Measurements from ENCODE around the gene AKAP3. TPM values are rescaled to one million over a fixed set of nuclear protein-coding genes. Genes with fewer than 3 reads are reported as not detected.

Gene AKAP3
- total RNA-seq, 2 donors from 2014 or later: 0.71 to 0.86 TPM

GRCh38 chr12:4628406-4628805 lies 20.4 kb downstream of the AKAP3 start:
- Mint-ChIP-seq H3K36me3 (no peaks in the 10 kb centered on the region), H3K27me3 (peaks cover 28 to 33% of the 10 kb centered on the region in 2 donors), H3K4me3 (no peak overlapping the region), H3K27ac (no peak overlapping the region), H3K9me3 (no peaks in the 10 kb centered on the region), H3K4me1 (ENCODE audit: low read depth in 2 of 2) (no peaks in the 10 kb centered on the region)
- no peak for ATAC-seq
- no peak for DNase-seq (ENCODE audit: low spot score)

- no peak for ATAC-seq
- no peaks in the 10 kb centered on the region for H3K9me3 Mint-ChIP-seq
- DNase-seq (ENCODE audit: low spot score): no peak
- H3K4me3 Mint-ChIP-seq: no peak overlapping the region
- no peaks in the 10 kb centered on the region for H3K36me3 Mint-ChIP-seq
- H3K27me3 Mint-ChIP-seq: peaks cover 30 to 32% of the 10 kb centered on the region in 2 donors
- no peak overlapping the region for H3K27ac Mint-ChIP-seq
- no peaks in the 10 kb centered on the region for H3K4me1 Mint-ChIP-seq (ENCODE audit: low read depth in 2 of 2)
These were observed 22.3 kb downstream of the AKAP3 start for GRCh38 chr12:4626543-4626942.

GRCh38 chr12:4621511-4621910 lies 27.3 kb downstream of the AKAP3 start:
- no peak overlapping the region for H3K27ac Mint-ChIP-seq
- no peak overlapping the region for H3K4me3 Mint-ChIP-seq

GRCh38 chr12:4615667-4616066 lies 33.2 kb downstream of the AKAP3 start:
- ATAC-seq (no peak), DNase-seq (ENCODE audit: low spot score) (no peak)
- Mint-ChIP-seq H3K9me3 (no peaks in the 10 kb centered on the region), H3K27ac (no peak overlapping the region), H3K4me1 (ENCODE audit: low read depth in 2 of 2) (no peaks in the 10 kb centered on the region), H3K27me3 (peaks cover 0 to 5% of the 10 kb centered on the region in 2 donors), H3K36me3 (peaks cover 7% of the 10 kb centered on the region), H3K4me3 (no peak overlapping the region)

More at GRCh38 chr12:4621511-4621910, 27.3 kb downstream of the AKAP3 start:
- Mint-ChIP-seq H3K27me3 (peaks cover 14 to 24% of the 10 kb centered on the region in 2 donors), H3K4me1 (ENCODE audit: low read depth in 2 of 2) (no peaks in the 10 kb centered on the region), H3K9me3 (no peaks in the 10 kb centered on the region), H3K36me3 (no peaks in the 10 kb centered on the region)
- no peak for DNase-seq (ENCODE audit: low spot score)
- no peak for ATAC-seq

GRCh38 chr12:4610481-4610880 lies 38.4 kb downstream of the AKAP3 start:
- Mint-ChIP-seq H3K9me3 (no peaks in the 10 kb centered on the region), H3K36me3 (peaks cover 7% of the 10 kb centered on the region), H3K4me1 (ENCODE audit: low read depth in 2 of 2) (peaks cover 6 to 14% of the 10 kb centered on the region in 2 donors), H3K27me3 (no peaks in the 10 kb centered on the region), H3K4me3 (no peak overlapping the region), H3K27ac (no peak overlapping the region)
- ATAC-seq: no peak
- no peak for DNase-seq (ENCODE audit: low spot score)

- H3K4me3 Mint-ChIP-seq: no peak overlapping the region
- no peak overlapping the region for H3K27ac Mint-ChIP-seq
- peaks cover 12 to 20% of the 10 kb centered on the region in 2 donors for H3K4me1 Mint-ChIP-seq (ENCODE audit: low read depth in 2 of 2)
- peaks cover 0 to 4% of the 10 kb centered on the region in 2 donors for H3K27me3 Mint-ChIP-seq
- ATAC-seq (no peak), DNase-seq (ENCODE audit: low spot score) (no peak)
- peaks cover 7% of the 10 kb centered on the region for H3K36me3 Mint-ChIP-seq
- H3K9me3 Mint-ChIP-seq: no peaks in the 10 kb centered on the region
These were observed 39.8 kb downstream of the AKAP3 start for GRCh38 chr12:4609071-4609470.

- Mint-ChIP-seq H3K36me3 (no peaks in the 10 kb centered on the region), H3K4me3 (no peak overlapping the region), H3K9me3 (no peaks in the 10 kb centered on the region)
These were observed 41.8 kb downstream of the AKAP3 start for GRCh38 chr12:4607056-4607455.

GRCh38 chr12:4604684-4605193 lies 44.1 kb downstream of the AKAP3 start:
- Mint-ChIP-seq H3K27ac (peak overlapping the region; percentile 75 to 88), H3K4me3 (peak overlapping the region; percentile 96), H3K9me3 (no peaks in the 10 kb centered on the region), H3K4me1 (ENCODE audit: low read depth in 2 of 2) (peaks cover 12 to 18% of the 10 kb centered on the region in 2 donors), H3K36me3 (no peaks in the 10 kb centered on the region), H3K27me3 (peaks cover 17 to 19% of the 10 kb centered on the region in 2 donors)
- DNase-seq (ENCODE audit: low spot score) (peak; percentile 86), ATAC-seq (peak; percentile 94 to 96)

More at GRCh38 chr12:4607056-4607455, 41.8 kb downstream of the AKAP3 start:
- peaks cover 12 to 20% of the 10 kb centered on the region in 2 donors for H3K4me1 Mint-ChIP-seq (ENCODE audit: low read depth in 2 of 2)
- no peak overlapping the region for H3K27ac Mint-ChIP-seq
- H3K27me3 Mint-ChIP-seq: peaks cover 16 to 18% of the 10 kb centered on the region in 2 donors
- no peak for DNase-seq (ENCODE audit: low spot score)
- ATAC-seq: no peak

- Mint-ChIP-seq H3K4me1 (ENCODE audit: low read depth in 2 of 2) (peaks cover 9 to 15% of the 10 kb centered on the region in 2 donors), H3K9me3 (no peaks in the 10 kb centered on the region), H3K27me3 (peaks cover 17 to 19% of the 10 kb centered on the region in 2 donors), H3K36me3 (no peaks in the 10 kb centered on the region), H3K27ac (no peak overlapping the region), H3K4me3 (no peak overlapping the region)
- no peak for ATAC-seq
- DNase-seq (ENCODE audit: low spot score): no peak
These were observed 44.9 kb downstream of the AKAP3 start for GRCh38 chr12:4603946-4604345.

GRCh38 chr12:4603421-4603820 lies 45.4 kb downstream of the AKAP3 start:
- Mint-ChIP-seq H3K4me3 (no peak overlapping the region), H3K4me1 (ENCODE audit: low read depth in 2 of 2) (peaks cover 9 to 15% of the 10 kb centered on the region in 2 donors), H3K27ac (no peak overlapping the region), H3K36me3 (no peaks in the 10 kb centered on the region), H3K9me3 (no peaks in the 10 kb centered on the region), H3K27me3 (peaks cover 17 to 19% of the 10 kb centered on the region in 2 donors)
- DNase-seq (ENCODE audit: low spot score) (no peak), ATAC-seq (no peak)

- Mint-ChIP-seq H3K4me1 (ENCODE audit: low read depth in 2 of 2) (no peaks in the 10 kb centered on the region), H3K4me3 (no peak overlapping the region), H3K27me3 (peaks cover 0 to 4% of the 10 kb centered on the region in 2 donors), H3K27ac (no peak overlapping the region), H3K9me3 (no peaks in the 10 kb centered on the region), H3K36me3 (no peaks in the 10 kb centered on the region)
- DNase-seq (ENCODE audit: low spot score): no peak
- ATAC-seq: no peak
These were observed 53.0 kb downstream of the AKAP3 start for GRCh38 chr12:4595881-4596280.

GRCh38 chr12:4591180-4591687 lies 57.6 kb downstream of the AKAP3 start:
- H3K4me3 Mint-ChIP-seq: no peak overlapping the region
- no peaks in the 10 kb centered on the region for H3K9me3 Mint-ChIP-seq
- no peak for ATAC-seq
- peaks cover 7 to 13% of the 10 kb centered on the region in 2 donors for H3K27me3 Mint-ChIP-seq
- H3K36me3 Mint-ChIP-seq: no peaks in the 10 kb centered on the region
- H3K27ac Mint-ChIP-seq: no peak overlapping the region
- no peak for DNase-seq (ENCODE audit: low spot score)
- H3K4me1 Mint-ChIP-seq (ENCODE audit: low read depth in 2 of 2): no peaks in the 10 kb centered on the region

GRCh38 chr12:4589941-4590340 lies 58.9 kb downstream of the AKAP3 start:
- H3K9me3 Mint-ChIP-seq: no peaks in the 10 kb centered on the region
- no peak overlapping the region for H3K27ac Mint-ChIP-seq
- no peak for ATAC-seq
- DNase-seq (ENCODE audit: low spot score): no peak
- H3K36me3 Mint-ChIP-seq: no peaks in the 10 kb centered on the region
- H3K4me3 Mint-ChIP-seq: no peak overlapping the region
- H3K4me1 Mint-ChIP-seq (ENCODE audit: low read depth in 2 of 2): no peaks in the 10 kb centered on the region
- peaks cover 7 to 13% of the 10 kb centered on the region in 2 donors for H3K27me3 Mint-ChIP-seq

GRCh38 chr12:4588916-4589315 lies 59.9 kb downstream of the AKAP3 start:
- Mint-ChIP-seq H3K4me1 (ENCODE audit: low read depth in 2 of 2) (no peaks in the 10 kb centered on the region), H3K9me3 (no peaks in the 10 kb centered on the region), H3K4me3 (no peak overlapping the region)

GRCh38 chr12:4587108-4587507 lies 61.7 kb downstream of the AKAP3 start:
- no peak overlapping the region for H3K27ac Mint-ChIP-seq
- ATAC-seq (no peak), DNase-seq (ENCODE audit: low spot score) (no peak)
- no peaks in the 10 kb centered on the region for H3K9me3 Mint-ChIP-seq
- H3K36me3 Mint-ChIP-seq: no peaks in the 10 kb centered on the region
- no peaks in the 10 kb centered on the region for H3K4me1 Mint-ChIP-seq (ENCODE audit: low read depth in 2 of 2)
- peaks cover 13 to 14% of the 10 kb centered on the region in 2 donors for H3K27me3 Mint-ChIP-seq
- no peak overlapping the region for H3K4me3 Mint-ChIP-seq

More at GRCh38 chr12:4588916-4589315, 59.9 kb downstream of the AKAP3 start:
- Mint-ChIP-seq H3K27ac (no peak overlapping the region), H3K27me3 (peaks cover 10 to 15% of the 10 kb centered on the region in 2 donors), H3K36me3 (no peaks in the 10 kb centered on the region)
- ATAC-seq (no peak), DNase-seq (ENCODE audit: low spot score) (no peak)

All from natural killer cell treated with Interleukin-12 subunit alpha and Interleukin-12 subunit beta and Interleukin-15 and Interleukin-18, amount 100 ng/mL, for 72 hours (primary cell).